K562 (cell line): ENCODE results near the gene PRSS23. TPM values are rescaled to one million over a fixed set of nuclear protein-coding genes. Genes with fewer than 3 reads are reported as not detected.

Experiments used
- ATAC-seq: fragments of 200-7000 bp; cut with Tn5 transposase; 3 replicates; pipeline ENCODE4 v1.9.1; 2020; ENCODE audit warnings: moderate library complexity
- BruUV-seq: library from RNA; stranded (reverse); fragments of 400-500 nt; replicated peaks from 2 replicates; lab custom pipeline; 2021; lab: Mats Ljungman, UMichigan
- CTCF ChIA-PET: fragments of 300-600 bp; formaldehyde crosslinking; extraction: SDS; loops from one replicate; lab custom pipeline; 2021; ENCODE audit warnings: low intra/inter-chr PET ratio; lab: Yijun Ruan, JAX
- POLR2A ChIA-PET: fragments of 300-600, 350-650 bp; sonication (Branson Sonifier 250); formaldehyde crosslinking; extraction: SDS; loops from one replicate; lab custom pipeline; 2021; ENCODE audit warnings: antibody characterized with exemption, inconsistent platforms; lab: Yijun Ruan, JAX
- DNase-seq, 4 experiments: peaks; one replicate each; pipeline versions ENCODE4 v3.0.0 to v3.0.0-alpha.2; 2011 to 2018; ENCODE audit warnings: low spot score in 3 of 4, mixed read lengths in 3 of 4; ENCODE audit errors: extremely low read depth in 1 of 4
- FAIRE-seq: peaks from 2 replicates; lab custom pipeline; 2011; peaks lifted over from hg19 to GRCh38; lab: Jason Lieb, UNC
- H2AFZ ChIP-seq: 2 replicates; pipeline ENCODE4 v1.6.0; 2011; ENCODE audit warnings: low read depth, low read length, control low read depth, inconsistent platforms
- H3K27ac ChIP-seq: fragments of 200-600 bp; 3 replicates; pipeline ENCODE4 v1.8.0; 2011; ENCODE audit warnings: low read depth, mild to moderate bottlenecking, control low read depth, inconsistent platforms, low read length, moderate library complexity, mixed read lengths; ENCODE audit errors: extremely low read depth
- H3K27me3 ChIP-seq, 2 experiments: fragments of 300-600 bp in 1 of 2; 2 replicates in 1 of 2; 3 replicates in 1 of 2; pipeline versions ENCODE4 v1.6.0 to v1.8.0; 2011; ENCODE audit warnings: inconsistent platforms in 2 of 2, low read length in 2 of 2, mild to moderate bottlenecking in 1 of 2, mixed read lengths in 1 of 2, moderate library complexity in 1 of 2; ENCODE audit not compliant: control insufficient read depth in 2 of 2, insufficient read depth in 2 of 2
- H3K36me3 ChIP-seq: fragments of 300-600 bp; 3 replicates; pipeline ENCODE4 v1.8.0; 2011; ENCODE audit warnings: mild to moderate bottlenecking, low read length, inconsistent platforms; ENCODE audit not compliant: control insufficient read depth, insufficient read depth
- H3K4me1 ChIP-seq, 2 experiments: fragments of 200-600 bp in 1 of 2; replicated peaks in 1 of 2; 2 replicates in 1 of 2; 3 replicates in 1 of 2; pipeline versions ENCODE4 v1.5.1 to v1.8.0; 2011; ENCODE audit warnings: inconsistent platforms in 2 of 2, low read length in 2 of 2, mild to moderate bottlenecking in 1 of 2, mixed read lengths in 1 of 2, moderate library complexity in 1 of 2; ENCODE audit not compliant: control insufficient read depth in 2 of 2, insufficient read depth in 2 of 2
- H3K4me2 ChIP-seq: 2 replicates; pipeline ENCODE4 v1.6.1; 2011; ENCODE audit warnings: low read length, control low read depth, inconsistent platforms, mixed read lengths; ENCODE audit not compliant: insufficient read depth
- H3K4me3 ChIP-seq: fragments of 200-600 bp; sonication (generic), shearing (Covaris generic); 2 replicates; pipeline ENCODE4 v1.5.1; 2016; ENCODE audit warnings: control low read depth, inconsistent platforms
- H3K79me2 ChIP-seq: fragments of 200-600 bp; 3 replicates; pipeline ENCODE4 v1.8.0; 2011; ENCODE audit warnings: low read length, inconsistent platforms; ENCODE audit not compliant: control insufficient read depth, insufficient read depth
- H3K9ac ChIP-seq, 2 experiments: 2 replicates each; pipeline versions ENCODE4 v1.6.0 to v1.6.1; 2011; ENCODE audit warnings: low read depth in 2 of 2, low read length in 2 of 2, control low read depth in 1 of 2, inconsistent platforms in 1 of 2, mild to moderate bottlenecking in 1 of 2, mixed read lengths in 1 of 2; ENCODE audit not compliant: insufficient read depth in 1 of 2
- H3K9me1 ChIP-seq: one replicate; pipeline ENCODE4 v1.6.0; 2011; ENCODE audit warnings: inconsistent platforms, mild to moderate bottlenecking, low read length, moderate library complexity; ENCODE audit not compliant: control insufficient read depth, insufficient read depth
- H3K9me3 ChIP-seq: replicated peaks from 2 replicates; pipeline ENCODE4 v1.5.1; 2011; ENCODE audit warnings: low read depth, low read length, inconsistent platforms; ENCODE audit not compliant: control insufficient read depth, insufficient read depth
- H4K20me1 ChIP-seq: replicated peaks from 2 replicates; pipeline ENCODE4 v1.6.1; 2011; ENCODE audit warnings: low read length, inconsistent platforms, mixed read lengths; ENCODE audit not compliant: control insufficient read depth, insufficient read depth
- ATF7 ChIP-seq: fragments of 450-650 bp; IDR thresholded peaks from 2 replicates; pipeline ENCODE4 v1.7.1; 2014; ENCODE audit warnings: mild to moderate bottlenecking, moderate library complexity
- CBFA2T3 ChIP-seq: fragments of 450-650 bp; IDR thresholded peaks from 2 replicates; pipeline ENCODE4 v1.6.1; 2017
- HSF4 ChIP-seq: fragments of 250-450 bp; sonication (Bioruptor Pico); IDR thresholded peaks from 2 replicates; pipeline ENCODE4 v2.1.2; 2022; ENCODE audit warnings: mild to moderate bottlenecking, moderate library complexity, borderline replicate concordance
- JUND ChIP-seq, 2 experiments: IDR thresholded peaks; 2 replicates in 1 of 2; 3 replicates in 1 of 2; pipeline ENCODE4 v1.6.1; 2011; ENCODE audit warnings: borderline replicate concordance in 2 of 2, low read depth in 2 of 2, low read length in 2 of 2, improper control_type of control experiment in 1 of 2, missing biosample characterization in 1 of 2, missing genetic modification characterization in 1 of 2, missing genetic modification reagents in 1 of 2
- MEIS2 ChIP-seq: fragments of 450-650 bp; IDR thresholded peaks from 2 replicates; pipeline ENCODE4 v1.6.1; 2014; ENCODE audit warnings: mild to moderate bottlenecking; ENCODE audit not compliant: partially characterized antibody
- MYBL2 ChIP-seq, 2 experiments: fragments of 450-650 bp in 1 of 2; sonication (generic) in 1 of 2; formaldehyde crosslinking in 1 of 2; IDR thresholded peaks; 2 replicates each; pipeline versions ENCODE4 v1.6.1 to v1.8.1; 2017 to 2022; ENCODE audit warnings: borderline replicate concordance in 1 of 2, inconsistent platforms in 1 of 2, low read depth in 1 of 2, mild to moderate bottlenecking in 1 of 2, missing genetic modification reagents in 1 of 2, moderate library complexity in 1 of 2
- PRPF4 ChIP-seq: fragments of 200-400 bp; formaldehyde crosslinking; IDR thresholded peaks from one replicate; pipeline ENCODE4 v1.6.1; 2017; ENCODE audit warnings: low read length, low read depth, mild to moderate bottlenecking; ENCODE audit not compliant: insufficient read depth, poor library complexity, severe bottlenecking
- SP2 ChIP-seq: IDR thresholded peaks from 2 replicates; pipeline ENCODE4 v1.6.1; 2011; ENCODE audit warnings: mild to moderate bottlenecking, low read depth, low read length, moderate library complexity; ENCODE audit not compliant: poor library complexity, severe bottlenecking; ENCODE audit errors: extremely low read depth
- TEAD2 ChIP-seq: fragments of 450-650 bp; IDR thresholded peaks from 2 replicates; pipeline ENCODE4 v1.6.1; 2016; ENCODE audit warnings: missing genetic modification characterization, control low read depth, missing compliant biosample characterization
- U2AF2 ChIP-seq: fragments of 200-400 bp; formaldehyde crosslinking; optimal IDR thresholded peaks from 2 replicates; pipeline ENCODE3; 2017; ENCODE audit warnings: low read depth, mild to moderate bottlenecking, low read length
- WGBS: fragments of 100-300 bp; shearing (Covaris generic); methylation state at CpG from one replicate; pipeline ENCODE4 v1.1.6; 2016; ENCODE audit warnings: low coverage, mixed read lengths; ENCODE audit not compliant: insufficient coverage; ENCODE audit errors: missing lambda C conversion rate; 5-methylcytosine and 5-hydroxymethylcytosine counted together
- in situ Hi-C: fragments of 300-500 bp; cut with MboI; formaldehyde crosslinking; loops from 4 replicates; pipeline ENCODE4 v1.15.0; 2018; ENCODE audit warnings: inconsistent platforms, mixed read lengths
- intact Hi-C: fragments of 100-400 bp; cut with micrococcal nuclease; formaldehyde crosslinking; loops from 2 replicates; pipeline ENCODE4 v1.14.2; 2022
- polyA plus RNA-seq, 8 experiments: library from polyadenylated mRNA; depleted of rRNA in 4 of 8; stranded (reverse) in 5 of 8; unstranded in 3 of 8; fragments of >200 nt; fragmentation: Nextera tagmentation in 2 of 8; fragmentation: Illumina TruSeq in 1 of 8; extraction: Ambion mirVana in 2 of 8; extraction: Trizol in 1 of 8; gene quantifications; 2 replicates each; pipeline versions ENCODE4 v1.2.1 to v1.2.3, GENCODE V29; 2011 to 2014; ENCODE audit warnings: inconsistent platforms in 1 of 8, missing spikeins in 1 of 8
- total RNA-seq, 7 experiments: library from RNA; depleted of rRNA in 6 of 7; stranded (reverse); fragments of >200 nt in 6 of 7; fragmentation: Illumina TruSeq in 2 of 7; extraction: Trizol in 2 of 7; gene quantifications; 2 replicates each; pipeline versions ENCODE4 v1.2.1 to v1.2.3, GENCODE V29; 2011 to 2021; ENCODE audit warnings: low replicate concordance in 1 of 7
- TF ChIP-seq, protein P1 (sequence below): sonication (generic); formaldehyde crosslinking; IDR thresholded peaks from 2 replicates; pipeline ENCODE4 v1.8.1; 2022; ENCODE audit warnings: missing genetic modification reagents
- TF ChIP-seq, protein P2 (sequence below), 2 experiments: fragments of 450-650 bp; IDR thresholded peaks; 2 replicates each; pipeline ENCODE4 v1.6.1; 2016; ENCODE audit warnings: mild to moderate bottlenecking in 2 of 2, borderline replicate concordance in 1 of 2, low read depth in 1 of 2, moderate library complexity in 1 of 2

PRSS23 gene
- total and polyA plus RNA-seq, 9 of the 15 experiments (the other 6 are each of a cell fraction or from before 2014, with no cell fraction given): 0.04 to 0.51 (median 0.11) TPM; not detected in 2

DNA sequence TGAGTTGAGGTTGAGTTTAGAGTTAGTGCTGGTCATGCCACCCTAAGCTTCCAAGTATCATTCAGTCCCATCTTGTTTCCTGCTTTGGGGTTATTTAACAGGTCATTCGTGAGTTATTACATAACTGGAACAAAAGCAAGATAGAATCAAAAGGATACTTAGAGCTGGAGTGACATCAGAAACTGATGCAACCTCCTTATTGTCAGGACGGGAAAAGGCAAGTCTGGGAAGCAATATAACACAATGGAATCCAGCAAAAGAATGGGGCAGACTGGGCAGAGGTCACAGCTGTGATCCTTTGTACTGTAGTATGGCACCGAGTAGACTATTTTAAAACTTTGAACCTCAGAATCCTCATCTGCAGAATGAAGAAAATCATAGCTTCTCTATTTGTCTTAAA is 4.4 kb upstream of the PRSS23 start:
- 0% methylated on average over 3 of the region's 3 CpGs for WGBS
- Histone ChIP-seq H3K4me3 (no peak overlapping the region), H3K36me3 (no peaks in the 10 kb centered on the region), H3K4me1 (peaks cover 0 to 13% of the 10 kb centered on the region in 2 experiments; a peak in 2 of 5 replicates), H3K4me2 (no peak overlapping the region), H3K27me3 (peaks cover 6 to 18% of the 10 kb centered on the region in 2 experiments; a peak in 3 of 5 replicates), H3K27ac (no peak overlapping the region), H3K79me2 (no peaks in the 10 kb centered on the region), H2AFZ (no peak overlapping the region), H3K9me3 (no peaks in the 10 kb centered on the region), H3K9ac (no peak overlapping the region), H3K9me1 (no peaks in the 10 kb centered on the region), H4K20me1 (no peaks in the 10 kb centered on the region)
- intact Hi-C loops (no loop called here), in situ Hi-C loops (no loop called here)
- DNase-seq: no peak
- no TSS peak for BruUV-seq
- FAIRE-seq: no peak
- ChIA-PET CTCF (no interaction called here), POLR2A (interaction anchor here (2.1 kb wide), 1 partner anchor 11 kb away, joined by 4 read pairs; no protein-coding TSS in a partner anchor)
- ATAC-seq: no peak
- TF ChIP-seq, protein P1, sequence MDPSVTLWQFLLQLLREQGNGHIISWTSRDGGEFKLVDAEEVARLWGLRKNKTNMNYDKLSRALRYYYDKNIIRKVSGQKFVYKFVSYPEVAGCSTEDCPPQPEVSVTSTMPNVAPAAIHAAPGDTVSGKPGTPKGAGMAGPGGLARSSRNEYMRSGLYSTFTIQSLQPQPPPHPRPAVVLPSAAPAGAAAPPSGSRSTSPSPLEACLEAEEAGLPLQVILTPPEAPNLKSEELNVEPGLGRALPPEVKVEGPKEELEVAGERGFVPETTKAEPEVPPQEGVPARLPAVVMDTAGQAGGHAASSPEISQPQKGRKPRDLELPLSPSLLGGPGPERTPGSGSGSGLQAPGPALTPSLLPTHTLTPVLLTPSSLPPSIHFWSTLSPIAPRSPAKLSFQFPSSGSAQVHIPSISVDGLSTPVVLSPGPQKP (CRISPR knock-in tag): no peak
- TF ChIP-seq U2AF2 (no peak), PRPF4 (no peak), ATF7 (peak; percentile 58; the same call in 1 of the 2 replicates), MEIS2 (no peak), JUND (IDR thresholded peaks at IDR 0.05; ENCODE audit: borderline replicate concordance, low read depth, low read length) (peak; percentile 38; the same call in 1 of the 2 replicates), JUND (tag; IDR thresholded peaks at IDR 0.05; ENCODE audit: borderline replicate concordance, low read depth, low read length) (no peak; the same call in 2 of the 3 replicates), SP2 (no peak), CBFA2T3 (no peak), TEAD2 (tag) (no peak), MYBL2 (IDR thresholded peaks at IDR 0.05; ENCODE audit: low read depth) (no peak), MYBL2 (CRISPR knock-in tag; IDR thresholded peaks at IDR 0.05; ENCODE audit: borderline replicate concordance) (no peak), HSF4 (CRISPR knock-in tag) (no peak)
- TF ChIP-seq, protein P2, sequence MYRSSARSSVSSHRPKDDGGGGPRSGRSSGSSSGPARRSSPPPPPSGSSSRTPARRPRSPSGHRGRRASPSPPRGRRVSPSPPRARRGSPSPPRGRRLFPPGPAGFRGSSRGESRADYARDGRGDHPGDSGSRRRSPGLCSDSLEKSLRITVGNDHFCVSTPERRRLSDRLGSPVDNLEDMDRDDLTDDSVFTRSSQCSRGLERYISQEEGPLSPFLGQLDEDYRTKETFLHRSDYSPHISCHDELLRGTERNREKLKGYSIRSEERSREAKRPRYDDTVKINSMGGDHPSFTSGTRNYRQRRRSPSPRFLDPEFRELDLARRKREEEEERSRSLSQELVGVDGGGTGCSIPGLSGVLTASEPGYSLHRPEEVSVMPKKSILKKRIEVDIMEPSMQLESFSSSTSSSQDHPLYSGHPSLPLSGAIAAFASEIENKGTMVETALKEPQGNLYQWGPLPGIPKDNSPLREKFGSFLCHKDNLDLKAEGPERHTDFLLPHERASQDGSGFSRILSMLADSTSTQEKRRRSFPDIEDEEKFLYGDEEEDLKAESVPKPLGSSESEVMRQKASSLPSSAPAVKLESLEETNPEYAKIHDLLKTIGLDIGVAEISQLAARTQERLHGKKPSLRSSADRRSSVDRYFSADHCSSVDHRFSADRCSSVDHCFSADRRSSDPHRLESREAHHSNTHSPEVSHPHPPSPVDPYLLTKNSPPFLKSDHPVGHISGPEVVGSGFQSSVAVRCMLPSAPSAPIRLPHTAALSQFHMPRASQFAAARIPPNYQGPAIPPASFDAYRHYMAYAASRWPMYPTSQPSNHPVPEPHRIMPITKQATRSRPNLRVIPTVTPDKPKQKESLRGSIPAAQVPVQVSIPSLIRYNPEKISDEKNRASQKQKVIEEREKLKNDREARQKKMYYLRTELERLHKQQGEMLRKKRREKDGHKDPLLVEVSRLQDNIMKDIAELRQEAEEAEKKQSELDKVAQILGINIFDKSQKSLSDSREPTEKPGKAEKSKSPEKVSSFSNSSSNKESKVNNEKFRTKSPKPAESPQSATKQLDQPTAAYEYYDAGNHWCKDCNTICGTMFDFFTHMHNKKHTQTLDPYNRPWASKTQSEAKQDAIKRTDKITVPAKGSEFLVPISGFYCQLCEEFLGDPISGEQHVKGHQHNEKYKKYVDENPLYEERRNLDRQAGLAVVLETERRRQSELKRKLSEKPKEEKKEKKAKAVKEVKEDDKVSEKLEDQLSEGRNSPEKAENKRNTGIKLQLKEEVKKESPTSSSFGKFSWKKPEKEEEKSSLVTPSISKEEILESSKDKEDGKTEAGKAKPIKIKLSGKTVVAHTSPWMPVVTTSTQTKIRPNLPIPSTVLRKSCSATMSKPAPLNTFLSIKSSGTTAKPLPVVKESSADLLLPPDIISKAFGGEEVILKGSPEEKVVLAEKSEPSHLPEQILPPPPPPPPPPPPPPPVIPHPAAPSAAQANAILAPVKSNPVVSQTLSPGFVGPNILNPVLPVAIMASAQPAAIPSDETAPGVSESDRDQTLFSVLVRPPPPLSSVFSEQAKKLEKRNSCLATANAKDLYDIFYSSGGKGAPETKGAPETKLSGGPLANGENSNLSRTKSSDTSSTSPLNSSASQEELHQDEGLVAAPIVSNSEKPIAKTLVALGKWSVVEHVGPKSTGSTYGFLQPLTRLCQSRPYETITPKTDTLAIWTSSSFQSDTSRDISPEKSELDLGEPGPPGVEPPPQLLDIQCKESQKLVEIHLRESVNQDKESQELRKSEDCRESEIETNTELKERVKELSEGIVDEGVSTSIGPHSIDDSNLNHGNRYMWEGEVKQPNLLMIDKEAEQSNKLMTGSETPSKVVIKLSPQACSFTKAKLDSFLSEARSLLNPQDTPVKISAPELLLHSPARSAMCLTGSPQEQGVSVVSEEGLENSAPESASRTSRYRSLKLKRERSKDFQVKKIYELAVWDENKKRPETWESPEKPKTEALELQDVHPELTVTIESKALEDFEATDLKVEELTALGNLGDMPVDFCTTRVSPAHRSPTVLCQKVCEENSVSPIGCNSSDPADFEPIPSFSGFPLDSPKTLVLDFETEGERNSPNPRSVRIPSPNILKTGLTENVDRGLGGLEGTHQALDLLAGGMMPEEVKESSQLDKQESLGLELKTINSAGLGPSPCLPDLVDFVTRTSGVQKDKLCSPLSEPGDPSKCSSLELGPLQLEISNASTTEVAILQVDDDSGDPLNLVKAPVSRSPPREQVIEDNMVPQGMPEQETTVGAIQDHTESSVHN (IDR thresholded peaks at IDR 0.05; ENCODE audit: borderline replicate concordance in 1 of 2, low read depth in 1 of 2): 0 out of 4 replicates have a peak, but pooled peaks of 1 of the 2 experiments have one; percentile 29
